Fibroblast of villous mesenchyme (primary cell): ENCODE measurements around the gene CD79B. TPM values are rescaled to one million over a fixed set of nuclear protein-coding genes. Genes with fewer than 3 reads are reported as not detected.

ENCODE experiments used
- DNase-seq: peaks from one replicate; pipeline ENCODE4 v3.0.0-alpha.2; 2010; ENCODE audit warnings: low read depth
- H3K4me3 ChIP-seq: 2 replicates; pipeline ENCODE4 v1.5.1; 2011; ENCODE audit warnings: low read depth, mild to moderate bottlenecking, low read length
- CTCF ChIP-seq: IDR thresholded peaks from 2 replicates; pipeline ENCODE4 v1.5.1; 2012; ENCODE audit warnings: low read depth, mild to moderate bottlenecking, low read length; ENCODE audit not compliant: insufficient read depth
- total RNA-seq: library from RNA; depleted of rRNA; stranded (reverse); fragments of >200 nt; gene quantifications from 2 replicates; pipeline ENCODE4 v1.2.3, GENCODE V29; 2012

CD79B gene
- total RNA-seq, 1 donor = not detected

- DNase-seq = no peak
- H3K4me3 ChIP-seq = no peak overlapping the region
- no peak for TF ChIP-seq CTCF
These were observed 23.1 kb upstream of the CD79B start for GRCh38 chr17:63955232-63955631.

GRCh38 chr17:63954402-63955063 lies 22.4 kb upstream of the CD79B start:
- no peak for TF ChIP-seq CTCF
- no peak overlapping the region for H3K4me3 ChIP-seq
- DNase-seq = no peak

GRCh38 chr17:63950940-63951907 lies 19.1 kb upstream of the CD79B start:
- TF ChIP-seq CTCF = peak; percentile 20
- no peak for DNase-seq
- H3K4me3 ChIP-seq = no peak overlapping the region

GRCh38 chr17:63949576-63950250 lies 17.6 kb upstream of the CD79B start:
- no peak for DNase-seq
- TF ChIP-seq CTCF = no peak
- no peak overlapping the region for H3K4me3 ChIP-seq

GRCh38 chr17:63948521-63948920 lies 16.4 kb upstream of the CD79B start:
- DNase-seq = no peak
- H3K4me3 ChIP-seq = no peak overlapping the region
- no peak for TF ChIP-seq CTCF

GRCh38 chr17:63947711-63948330 lies 15.7 kb upstream of the CD79B start:
- H3K4me3 ChIP-seq = no peak overlapping the region
- TF ChIP-seq CTCF = no peak
- no peak for DNase-seq
